Esophagus squamous epithelium (tissue), 5 donors: Measurements from ENCODE around the gene C12orf57. TPM values are rescaled to one million over a fixed set of nuclear protein-coding genes. Genes with fewer than 3 reads are reported as not detected.

ENCODE experiments used
- DNase-seq: peaks from one replicate; lab custom pipeline; 2025; lab: John Stamatoyannopoulos, UW
- H3K27ac ChIP-seq, 4 donors: fragments of 200-600 bp; sonication (generic); one replicate each; pipeline ENCODE4 v1.5.1; 2016 to 2019; ENCODE audit warnings: mild to moderate bottlenecking in 1 of 4
- H3K27me3 ChIP-seq, 4 donors: fragments of 200-600 bp; sonication (generic); 1 replicate in 3 of 4; 2 replicates in 1 of 4; pipeline versions ENCODE4 v1.5.1 to v1.6.0; 2017 to 2021; ENCODE audit warnings: antibody characterized with exemption in 1 of 4
- H3K36me3 ChIP-seq, 3 donors: fragments of 200-600 bp; sonication (generic); one replicate each; pipeline ENCODE4 v1.5.1; 2016 to 2019
- H3K4me1 ChIP-seq, 3 donors: fragments of 200-600 bp; sonication (generic); one replicate each; pipeline ENCODE4 v1.5.1; 2017 to 2019
- H3K4me3 ChIP-seq, 4 donors: fragments of 200-600 bp; sonication (generic); 1 replicate in 3 of 4; 2 replicates in 1 of 4; pipeline ENCODE4 v1.5.1; 2016 to 2019; ENCODE audit warnings: mild to moderate bottlenecking in 2 of 4, moderate library complexity in 1 of 4
- H3K9me3 ChIP-seq, 3 donors: fragments of 200-600 bp; sonication (generic); one replicate each; pipeline ENCODE4 v1.5.1; 2016 to 2019
- POLR2A ChIP-seq, 4 donors: fragments of 450-650 bp; IDR thresholded peaks; one replicate each; pipeline ENCODE4 v1.6.1; 2017; ENCODE audit warnings: antibody characterized with exemption in 4 of 4, mild to moderate bottlenecking in 4 of 4, moderate library complexity in 3 of 4
- WGBS, 2 donors: methylation state at CpG; one replicate each; pipeline ENCODE4 v1.1.5; 2018; 5-methylcytosine and 5-hydroxymethylcytosine counted together
- intact Hi-C: fragments of 100-400 bp; cut with DNase I; formaldehyde crosslinking; loops from one replicate; pipeline ENCODE4 v1.15.0; 2022
- total RNA-seq, 4 donors: library from RNA; depleted of rRNA; stranded (reverse); fragments of >200 nt; gene quantifications; one replicate each; pipeline ENCODE4 v1.1.0, GENCODE V29; 2016
- TF ChIP-seq, protein P1 (sequence below), 6 experiments: fragments of 450-650 bp in 4 of 6; fragments of 200-600 bp in 2 of 6; sonication (generic) in 2 of 6; IDR thresholded peaks; one replicate each; pipeline ENCODE4 v1.5.1; 2016 to 2019; ENCODE audit warnings: antibody characterized with exemption in 6 of 6, mild to moderate bottlenecking in 4 of 6, moderate library complexity in 4 of 6
- donor health status: DM: yes; HTN: yes; CAD: no.

The C12orf57 gene
- total RNA-seq, 4 donors from 2014 or later, result 110 to 377 (median 156) TPM

DNA sequence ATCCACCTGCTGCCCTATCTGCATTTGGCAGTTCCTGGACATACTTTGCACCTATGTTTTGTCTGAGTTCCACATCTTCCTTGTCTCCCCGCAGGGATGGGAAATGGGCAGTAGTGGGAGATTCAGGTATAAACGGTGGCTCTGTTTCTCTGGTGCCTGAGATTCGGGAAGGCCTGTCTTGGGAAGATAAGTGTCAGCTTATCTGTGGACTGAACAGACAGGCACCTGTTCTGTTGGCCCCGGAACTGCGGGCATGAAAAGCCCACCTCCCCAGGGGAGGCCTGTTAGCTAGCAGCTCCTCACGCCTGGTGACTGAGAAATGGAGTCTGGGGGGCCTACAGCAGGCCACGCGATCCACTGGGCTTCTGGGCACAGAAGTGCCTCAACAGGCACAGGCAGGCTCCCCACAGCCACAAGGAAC is 20.8 kb downstream of the C12orf57 start:
- Histone ChIP-seq H3K9me3 (no peaks in the 10 kb centered on the region), H3K4me1 (peaks cover 34 to 91% (median 55%) of the 10 kb centered on the region in 3 donors), H3K27me3 (no peaks in the 10 kb centered on the region), H3K27ac (peak overlapping the region; percentile 91 to 99 (median 96)), H3K4me3 (peak overlapping the region; percentile 61 to 72 (median 70)), H3K36me3 (peaks cover 20 to 49% (median 22%) of the 10 kb centered on the region in 3 donors)
- DNase-seq, result no peak
- intact Hi-C loops, result no loop called here
- TF ChIP-seq, protein P1, sequence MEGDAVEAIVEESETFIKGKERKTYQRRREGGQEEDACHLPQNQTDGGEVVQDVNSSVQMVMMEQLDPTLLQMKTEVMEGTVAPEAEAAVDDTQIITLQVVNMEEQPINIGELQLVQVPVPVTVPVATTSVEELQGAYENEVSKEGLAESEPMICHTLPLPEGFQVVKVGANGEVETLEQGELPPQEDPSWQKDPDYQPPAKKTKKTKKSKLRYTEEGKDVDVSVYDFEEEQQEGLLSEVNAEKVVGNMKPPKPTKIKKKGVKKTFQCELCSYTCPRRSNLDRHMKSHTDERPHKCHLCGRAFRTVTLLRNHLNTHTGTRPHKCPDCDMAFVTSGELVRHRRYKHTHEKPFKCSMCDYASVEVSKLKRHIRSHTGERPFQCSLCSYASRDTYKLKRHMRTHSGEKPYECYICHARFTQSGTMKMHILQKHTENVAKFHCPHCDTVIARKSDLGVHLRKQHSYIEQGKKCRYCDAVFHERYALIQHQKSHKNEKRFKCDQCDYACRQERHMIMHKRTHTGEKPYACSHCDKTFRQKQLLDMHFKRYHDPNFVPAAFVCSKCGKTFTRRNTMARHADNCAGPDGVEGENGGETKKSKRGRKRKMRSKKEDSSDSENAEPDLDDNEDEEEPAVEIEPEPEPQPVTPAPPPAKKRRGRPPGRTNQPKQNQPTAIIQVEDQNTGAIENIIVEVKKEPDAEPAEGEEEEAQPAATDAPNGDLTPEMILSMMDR (IDR thresholded peaks at IDR 0.05), result no peak
- no peak for TF ChIP-seq POLR2A (IDR thresholded peaks at IDR 0.05)
- WGBS, 2 donors, result 8 to 53% methylated on average over 2 to 5 of the region's 8 CpGs

GRCh38 chr12:6965026-6965661 is 21.3 kb downstream of the C12orf57 start:
- WGBS, 2 donors, result 14 to 18% methylated on average over 9 to 11 of the region's 12 CpGs
- peak overlapping the region; percentile 61 to 72 (median 70) for H3K4me3 ChIP-seq
- H3K9me3 ChIP-seq, result no peaks in the 10 kb centered on the region
- DNase-seq, result no peak
- H3K36me3 ChIP-seq, result peaks cover 20 to 44% (median 22%) of the 10 kb centered on the region in 3 donors
- no peaks in the 10 kb centered on the region for H3K27me3 ChIP-seq
- intact Hi-C loops, result no loop called here
- peaks cover 35 to 91% (median 53%) of the 10 kb centered on the region in 3 donors for H3K4me1 ChIP-seq
- peak in 1 of 4 donors; percentile 21 for TF ChIP-seq POLR2A (IDR thresholded peaks at IDR 0.05)
- TF ChIP-seq, protein P1 (IDR thresholded peaks at IDR 0.05), result peak; percentile 80 to 97 (median 95)
- H3K27ac ChIP-seq, result peak overlapping the region; percentile 91 to 99 (median 96)

GRCh38 chr12:6965714-6966113 is 21.9 kb downstream of the C12orf57 start:
- no peak for DNase-seq
- WGBS, 2 donors, result 51 to 64% methylated on average over 3 to 4 of the region's 4 CpGs
- intact Hi-C loops, result no loop called here
- Histone ChIP-seq H3K4me1 (peaks cover 30 to 85% (median 47%) of the 10 kb centered on the region in 3 donors), H3K9me3 (no peaks in the 10 kb centered on the region), H3K36me3 (peaks cover 20 to 43% (median 22%) of the 10 kb centered on the region in 3 donors), H3K27ac (peak overlapping the region; percentile 91 to 99 (median 96)), H3K27me3 (no peaks in the 10 kb centered on the region), H3K4me3 (no peak overlapping the region)
- TF ChIP-seq, protein P1 (IDR thresholded peaks at IDR 0.05), result no peak
- TF ChIP-seq POLR2A (IDR thresholded peaks at IDR 0.05), result no peak

- peaks cover 20 to 43% (median 22%) of the 10 kb centered on the region in 3 donors for H3K36me3 ChIP-seq
- no peak overlapping the region for H3K4me3 ChIP-seq
- intact Hi-C loops, result no loop called here
- H3K27me3 ChIP-seq, result no peaks in the 10 kb centered on the region
- no peaks in the 10 kb centered on the region for H3K9me3 ChIP-seq
- peak overlapping the region in 1 of 4 donors; percentile 95 for H3K27ac ChIP-seq
- TF ChIP-seq, protein P1 (IDR thresholded peaks at IDR 0.05), result no peak
- TF ChIP-seq POLR2A (IDR thresholded peaks at IDR 0.05), result no peak
- 67 to 75% methylated on average over 6 to 7 of the region's 7 CpGs for WGBS, 2 donors
- DNase-seq, result no peak
- H3K4me1 ChIP-seq, result peaks cover 26 to 82% (median 43%) of the 10 kb centered on the region in 3 donors
Measured at GRCh38 chr12:6966351-6966750, 22.5 kb downstream of the C12orf57 start.

GRCh38 chr12:6967651-6968100 is 23.9 kb downstream of the C12orf57 start:
- Histone ChIP-seq H3K27ac (peak overlapping the region in 3 of 4 donors; percentile 6 to 38 (median 10)), H3K9me3 (no peaks in the 10 kb centered on the region), H3K36me3 (peaks cover 20 to 43% (median 22%) of the 10 kb centered on the region in 3 donors), H3K27me3 (no peaks in the 10 kb centered on the region), H3K4me3 (no peak overlapping the region), H3K4me1 (peaks cover 19 to 82% (median 39%) of the 10 kb centered on the region in 3 donors)
- no peak for DNase-seq
- TF ChIP-seq POLR2A (IDR thresholded peaks at IDR 0.05), result no peak
- TF ChIP-seq, protein P1 (IDR thresholded peaks at IDR 0.05), result no peak
- 61 to 72% methylated on average over 3 to 6 of the region's 10 CpGs for WGBS, 2 donors
- intact Hi-C loops, result no loop called here
